T-helper 17 cell (primary cell): Measurements from ENCODE around the gene STRN4. TPM values are rescaled to one million over a fixed set of nuclear protein-coding genes. Genes with fewer than 3 reads are reported as not detected.

Source experiments
- ATAC-seq: fragments of 150-1000 bp; cut with Tn5 transposase; 2 replicates; pipeline ENCODE4 v1.10.0; 2021; ENCODE audit warnings: mild to moderate bottlenecking, moderate library complexity
- DNase-seq, 3 donors: peaks; one replicate each; pipeline versions ENCODE4 v3.0.0 to v3.0.0-alpha.2; 2020 to 2021
- H3K9me3 ChIP-seq: one replicate; pipeline ENCODE4 v1.7.0; 2013; ENCODE audit warnings: low read length, mild to moderate bottlenecking; ENCODE audit not compliant: control insufficient read depth, poor library complexity, severe bottlenecking
- H3K27ac Mint-ChIP-seq: one replicate; pipeline ENCODE4 v1.8.0; 2022; ENCODE audit warnings: mild to moderate bottlenecking, moderate library complexity, mixed read lengths
- H3K27me3 Mint-ChIP-seq: one replicate; pipeline ENCODE4 v1.8.0; 2022; ENCODE audit warnings: mixed read lengths
- H3K36me3 Mint-ChIP-seq: one replicate; pipeline ENCODE4 v1.8.0; 2022; ENCODE audit warnings: low read depth, mixed read lengths
- H3K4me1 Mint-ChIP-seq: one replicate; pipeline ENCODE4 v1.8.0; 2022; ENCODE audit warnings: mild to moderate bottlenecking, mixed read lengths
- H3K4me3 Mint-ChIP-seq: one replicate; pipeline ENCODE4 v1.8.0; 2022; ENCODE audit warnings: mild to moderate bottlenecking, moderate library complexity, mixed read lengths
- total RNA-seq, 4 donors: library from RNA in 2 of 4; stranded (reverse) in 2 of 4; gene quantifications; one replicate each; pipeline ENCODE4 v1.2.3 and lab custom pipeline; 2022 to 2026

The STRN4 gene
- total RNA-seq (100 to 1,000 TPM; 108 to 145 TPM), total RNA-seq (lab: John Stamatoyannopoulos, UW) (59.8 to 78.1 reads per million in 2 donors)

- Mint-ChIP-seq H3K36me3 (no peaks in the 10 kb centered on the region), H3K27me3 (no peaks in the 10 kb centered on the region), H3K4me1 (peaks cover 52% of the 10 kb centered on the region), H3K27ac (peak within 1 kb of the TSS; percentile 94), H3K4me3 (peak within 1 kb of the TSS; percentile 94)
- no peaks in the 10 kb centered on the region for H3K9me3 ChIP-seq
- DNase-seq, result peak; percentile 40 to 59 (median 53)
- ATAC-seq, result peak; percentile 65
Observed at GRCh38 chr19:46746281-46747057, at the start of gene STRN4. STRN4 (minus strand) TSS chr19:46746450; CDS start chr19:46746430, 20 bp downstream.

GRCh38 chr19:46791944-46792343 lies 45.7 kb upstream of the STRN4 start:
- Mint-ChIP-seq H3K27me3 (no peaks in the 10 kb centered on the region), H3K4me3 (peak overlapping the region; percentile 66), H3K27ac (peak overlapping the region; percentile 8), H3K4me1 (peaks cover 19% of the 10 kb centered on the region), H3K36me3 (no peaks in the 10 kb centered on the region)
- H3K9me3 ChIP-seq, result no peaks in the 10 kb centered on the region
- DNase-seq (no peak), ATAC-seq (peak; percentile 32)

GRCh38 chr19:46789371-46789770 lies 43.1 kb upstream of the STRN4 start:
- H3K9me3 ChIP-seq, result no peaks in the 10 kb centered on the region
- Mint-ChIP-seq H3K36me3 (no peaks in the 10 kb centered on the region), H3K4me1 (peaks cover 41% of the 10 kb centered on the region), H3K4me3 (no peak overlapping the region), H3K27ac (peak overlapping the region; percentile 94), H3K27me3 (no peaks in the 10 kb centered on the region)
- DNase-seq, result no peak
- ATAC-seq, result no peak

GRCh38 chr19:46788968-46789338 lies 42.7 kb upstream of the STRN4 start:
- Mint-ChIP-seq H3K36me3 (no peaks in the 10 kb centered on the region), H3K4me3 (peak overlapping the region; percentile 95), H3K27me3 (no peaks in the 10 kb centered on the region), H3K4me1 (peaks cover 45% of the 10 kb centered on the region), H3K27ac (peak overlapping the region; percentile 94)
- H3K9me3 ChIP-seq, result no peaks in the 10 kb centered on the region
- ATAC-seq, result no peak
- DNase-seq, result no peak

GRCh38 chr19:46788262-46788967 lies 42.2 kb upstream of the STRN4 start, which contains the start of gene SLC1A5:
SLC1A5 (minus strand) TSS chr19:46788594; CDS start chr19:46787965, 629 bp downstream.
- H3K36me3 Mint-ChIP-seq, result no peaks in the 10 kb centered on the region
- ATAC-seq, result peak; percentile 89
- H3K27me3 Mint-ChIP-seq, result no peaks in the 10 kb centered on the region

DNA sequence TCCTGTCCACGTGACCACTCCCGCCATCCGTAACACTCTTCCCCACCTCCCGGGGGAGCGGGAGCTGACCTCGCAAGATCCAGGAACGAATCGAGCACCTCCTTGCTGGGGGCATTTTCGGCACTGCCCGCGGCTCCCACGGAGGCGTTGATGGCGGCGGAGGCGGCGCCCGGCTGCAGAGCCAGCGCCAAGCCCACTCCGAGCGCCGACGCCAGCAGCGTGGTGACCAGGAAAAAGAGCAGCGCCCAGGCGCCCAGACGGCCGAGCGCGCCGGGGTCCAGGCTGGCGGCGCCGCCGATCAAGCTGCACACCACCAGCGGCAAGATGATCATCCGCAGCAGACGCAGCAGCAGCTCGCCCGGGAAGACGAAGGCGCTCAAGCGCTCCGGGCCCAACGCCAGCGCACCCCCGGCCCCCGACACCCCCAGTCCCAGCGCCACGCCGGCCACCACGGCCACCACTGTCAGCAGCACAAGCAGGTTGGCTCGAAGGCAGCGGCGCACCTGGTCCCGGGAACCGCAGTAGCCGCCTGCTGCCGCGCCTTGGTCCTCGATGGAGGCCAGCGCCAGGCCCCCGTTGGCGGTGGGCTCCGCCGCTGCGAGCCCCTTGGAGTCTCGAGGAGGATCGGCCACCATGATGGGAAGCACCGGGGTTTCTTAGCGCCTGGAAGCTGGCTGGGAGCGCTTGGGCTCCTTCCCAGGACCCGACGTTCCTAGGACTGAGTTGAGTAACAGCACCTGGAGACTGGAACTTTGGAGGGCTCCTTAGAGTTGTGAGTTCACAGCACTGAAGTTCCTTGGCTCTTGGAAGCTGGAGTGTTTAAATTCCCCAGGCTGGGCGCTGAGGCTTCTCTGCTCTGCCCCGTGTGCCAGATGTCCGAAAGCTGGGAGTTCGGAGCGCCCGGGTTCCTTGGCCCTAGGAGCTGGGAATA lies 41.3 kb upstream of the STRN4 start:
- H3K27me3 Mint-ChIP-seq, result no peaks in the 10 kb centered on the region
- no peaks in the 10 kb centered on the region for H3K9me3 ChIP-seq
- H3K27ac Mint-ChIP-seq, result peak overlapping the region; percentile 94
- H3K36me3 Mint-ChIP-seq, result no peaks in the 10 kb centered on the region
- H3K4me1 Mint-ChIP-seq, result peaks cover 55% of the 10 kb centered on the region
- DNase-seq (peak in 1 of 3 donors; percentile 32), ATAC-seq (no peak)
- peak overlapping the region; percentile 95 for H3K4me3 Mint-ChIP-seq

More at GRCh38 chr19:46788262-46788967, 42.2 kb upstream of the STRN4 start, which contains the start of gene SLC1A5:
- H3K4me3 Mint-ChIP-seq, result peak within 1 kb of the TSS; percentile 95
- peaks cover 50% of the 10 kb centered on the region for H3K4me1 Mint-ChIP-seq
- peak; percentile 92 to 97 (median 96) for DNase-seq
- H3K27ac Mint-ChIP-seq, result peak within 1 kb of the TSS; percentile 94
- no peaks in the 10 kb centered on the region for H3K9me3 ChIP-seq

- H3K27me3 Mint-ChIP-seq, result no peaks in the 10 kb centered on the region
- H3K27ac Mint-ChIP-seq, result peak overlapping the region; percentile 94
- no peaks in the 10 kb centered on the region for H3K36me3 Mint-ChIP-seq
- DNase-seq (no peak), ATAC-seq (no peak)
- H3K4me1 Mint-ChIP-seq, result peaks cover 53% of the 10 kb centered on the region
- no peaks in the 10 kb centered on the region for H3K9me3 ChIP-seq
- peak overlapping the region; percentile 95 for H3K4me3 Mint-ChIP-seq
Observed at GRCh38 chr19:46787040-46787330, 40.7 kb upstream of the STRN4 start.

DNA sequence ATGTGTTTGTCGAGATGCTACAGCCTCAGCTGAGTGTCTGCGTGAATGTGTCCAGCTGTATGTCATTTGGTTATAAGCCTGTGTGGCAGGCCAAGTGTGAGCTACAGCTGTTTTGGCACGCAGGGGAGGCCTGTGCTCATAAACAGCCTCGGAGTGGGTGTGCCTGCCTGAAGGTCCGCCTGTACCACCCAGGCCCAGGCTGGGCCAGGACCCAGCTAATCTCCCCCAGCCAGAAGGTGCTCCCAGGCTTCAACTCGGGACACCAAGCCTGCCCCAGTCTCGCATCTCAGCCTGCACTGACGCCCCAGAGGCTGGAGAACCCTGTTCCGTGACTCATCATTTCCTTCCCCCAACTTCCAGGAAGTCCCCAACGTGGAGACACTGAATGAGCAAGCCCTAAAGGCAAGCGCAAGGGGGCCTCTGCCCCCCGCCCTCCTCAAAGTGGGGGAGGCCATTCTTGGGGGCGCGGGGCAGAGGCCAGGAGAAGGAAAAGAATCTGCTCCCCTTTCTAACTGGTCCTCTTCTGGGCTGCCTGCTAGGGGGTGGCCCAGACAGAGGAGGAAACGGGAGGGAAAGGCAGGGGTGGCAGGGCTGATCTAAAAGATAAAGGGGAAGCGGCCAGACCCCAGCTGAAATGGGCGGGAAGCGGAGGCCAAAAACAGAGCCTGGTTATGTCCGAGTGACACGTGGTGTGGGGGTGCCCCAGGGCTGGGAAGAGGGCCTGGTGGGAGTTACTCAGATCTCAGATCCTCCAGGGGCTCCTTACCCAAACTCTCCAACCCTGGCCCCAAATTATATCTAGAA lies 40.2 kb upstream of the STRN4 start:
- H3K4me3 Mint-ChIP-seq, result peak overlapping the region; percentile 95
- peak overlapping the region; percentile 94 for H3K27ac Mint-ChIP-seq
- DNase-seq (peak; percentile 51 to 75 (median 57)), ATAC-seq (peak; percentile 71)
- H3K9me3 ChIP-seq, result no peaks in the 10 kb centered on the region
- no peaks in the 10 kb centered on the region for H3K36me3 Mint-ChIP-seq
- H3K27me3 Mint-ChIP-seq, result no peaks in the 10 kb centered on the region
- H3K4me1 Mint-ChIP-seq, result peaks cover 53% of the 10 kb centered on the region

- ATAC-seq, result no peak
Observed at GRCh38 chr19:46785980-46786235, 39.7 kb upstream of the STRN4 start.

GRCh38 chr19:46785054-46785979 lies 39.1 kb upstream of the STRN4 start:
- Mint-ChIP-seq H3K27ac (peak overlapping the region; percentile 94), H3K36me3 (no peaks in the 10 kb centered on the region), H3K27me3 (no peaks in the 10 kb centered on the region), H3K4me3 (peak overlapping the region; percentile 95), H3K4me1 (peaks cover 53% of the 10 kb centered on the region)
- ATAC-seq, result no peak
- DNase-seq, result no peak
- H3K9me3 ChIP-seq, result no peaks in the 10 kb centered on the region

More at GRCh38 chr19:46785980-46786235, 39.7 kb upstream of the STRN4 start:
- Mint-ChIP-seq H3K27me3 (no peaks in the 10 kb centered on the region), H3K36me3 (no peaks in the 10 kb centered on the region), H3K4me1 (peaks cover 53% of the 10 kb centered on the region), H3K27ac (peak overlapping the region; percentile 94), H3K4me3 (peak overlapping the region; percentile 95)
- no peak for DNase-seq
- H3K9me3 ChIP-seq, result no peaks in the 10 kb centered on the region

DNA sequence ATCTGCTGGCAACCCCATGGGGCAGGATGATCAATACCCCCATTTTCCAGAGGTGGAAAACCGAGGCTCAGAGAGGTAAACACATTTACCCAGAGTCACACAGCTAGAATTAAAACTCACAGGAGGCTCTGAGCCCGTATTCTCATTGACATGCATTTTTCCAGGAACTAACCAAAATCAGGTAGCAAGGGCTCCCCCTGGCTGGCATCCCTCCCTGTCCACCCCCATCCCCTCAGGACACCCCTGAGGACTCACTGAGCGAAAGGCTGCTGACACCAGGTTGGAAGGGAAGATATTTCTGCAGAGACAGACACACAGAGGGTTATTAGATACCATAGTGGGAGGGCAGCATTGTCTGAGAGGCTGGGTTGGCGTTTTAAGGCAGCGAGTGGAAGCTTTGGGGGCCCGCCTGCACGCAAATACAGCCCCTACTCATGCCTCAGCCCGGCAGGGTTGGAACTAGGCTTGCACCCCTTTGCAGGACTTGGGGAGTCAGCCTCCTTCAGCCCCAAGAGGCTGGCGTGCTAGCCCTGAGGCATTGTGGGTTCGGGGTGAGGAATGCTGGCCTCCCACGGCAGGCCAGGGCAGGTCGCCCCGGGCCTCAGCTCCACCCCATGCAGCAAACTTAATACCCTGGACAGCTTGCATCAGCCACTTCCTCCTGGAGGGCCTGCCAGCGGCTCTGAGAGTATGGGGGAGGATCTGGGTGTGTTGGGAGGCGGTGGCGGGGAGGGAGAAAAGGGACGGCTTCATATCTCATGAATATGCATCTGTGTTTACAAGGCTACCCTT lies 38.2 kb upstream of the STRN4 start:
- Mint-ChIP-seq H3K27ac (peak overlapping the region; percentile 94), H3K27me3 (no peaks in the 10 kb centered on the region), H3K4me3 (peak overlapping the region; percentile 95), H3K4me1 (peaks cover 53% of the 10 kb centered on the region), H3K36me3 (no peaks in the 10 kb centered on the region)
- no peaks in the 10 kb centered on the region for H3K9me3 ChIP-seq
- DNase-seq (no peak), ATAC-seq (no peak)
